ENCODE measurements around the gene BCAM.

BCAM gene

GRCh38 chr19:44867578-44867977 lies 58.7 kb downstream of the BCAM start:
- no peak for TF ChIP-seq CTCF (IDR thresholded peaks at IDR 0.05; ENCODE audit: low read depth, low read length)
- H3K4me3 ChIP-seq (replicated peaks in 1 of 2; ENCODE audit: low read depth in 2 of 2, low read length in 2 of 2): no peak overlapping the region
- no peak for DNase-seq (ENCODE audit: low read depth in 2 of 2)

GRCh38 chr19:44869733-44870470 lies 61.0 kb downstream of the BCAM start:
- no peak for TF ChIP-seq CTCF (IDR thresholded peaks at IDR 0.05; ENCODE audit: low read depth, low read length)
- DNase-seq (ENCODE audit: low read depth in 2 of 2): peak; percentile 71
- no peak overlapping the region for H3K4me3 ChIP-seq (replicated peaks in 1 of 2; ENCODE audit: low read depth in 2 of 2, low read length in 2 of 2)

All from cardiac fibroblast (primary cell).